Astrocyte (in vitro differentiated cells and primary cell): Measurements from ENCODE around the gene ITGA2B.

Experiments used
- CTCF ChIP-seq: IDR thresholded peaks from 2 replicates; pipeline ENCODE4 v1.5.1; 2011; ENCODE audit warnings: low read depth, mild to moderate bottlenecking, inconsistent platforms, low read length, moderate library complexity; ENCODE audit not compliant: insufficient read depth
- EZH2 ChIP-seq: IDR thresholded peaks from 2 replicates; pipeline ENCODE4 v1.6.1; 2012; ENCODE audit warnings: mild to moderate bottlenecking, low read length, inconsistent platforms; ENCODE audit not compliant: insufficient read depth

- no peak for TF ChIP-seq CTCF
- no peak for TF ChIP-seq EZH2
Observed at GRCh38 chr17:44409309-44410028, 20.0 kb upstream of the ITGA2B start.
